DND-41 (cell line): Measurements from ENCODE around the gene OR5B12.

Experiments
- CTCF ChIP-seq: IDR thresholded peaks from 2 replicates; pipeline ENCODE4 v1.5.1; 2012; ENCODE audit warnings: borderline replicate concordance, low read length, moderate library complexity, mild to moderate bottlenecking; ENCODE audit not compliant: poor library complexity, severe bottlenecking; ENCODE audit errors: extremely low read depth
- EZH2 ChIP-seq: IDR thresholded peaks from 3 replicates; pipeline ENCODE4 v1.6.1; 2012; ENCODE audit warnings: borderline replicate concordance, low read depth, mild to moderate bottlenecking, moderate library complexity, low read length, inconsistent platforms; ENCODE audit not compliant: severe bottlenecking

- no peak for TF ChIP-seq CTCF
- no peak for TF ChIP-seq EZH2
These were observed 12.8 kb downstream of the OR5B12 start for GRCh38 chr11:58429273-58429672.
